D721Med (cell line): ENCODE measurements around the gene PLCB1.

Experiments used
- DNase-seq: peaks from one replicate; pipeline ENCODE4 v3.0.0; 2011; ENCODE audit warnings: low spot score; ENCODE audit not compliant: insufficient read length
- FAIRE-seq: peaks from 2 replicates; lab custom pipeline; 2011; peaks lifted over from hg19 to GRCh38; lab: Jason Lieb, UNC
- TF ChIP-seq, protein P1 (sequence below): IDR thresholded peaks from 2 replicates; pipeline ENCODE4 v1.5.1; 2012; ENCODE audit warnings: mild to moderate bottlenecking, control low read depth; ENCODE audit not compliant: insufficient read depth; ENCODE audit errors: missing control alignments

PLCB1 gene

DNA sequence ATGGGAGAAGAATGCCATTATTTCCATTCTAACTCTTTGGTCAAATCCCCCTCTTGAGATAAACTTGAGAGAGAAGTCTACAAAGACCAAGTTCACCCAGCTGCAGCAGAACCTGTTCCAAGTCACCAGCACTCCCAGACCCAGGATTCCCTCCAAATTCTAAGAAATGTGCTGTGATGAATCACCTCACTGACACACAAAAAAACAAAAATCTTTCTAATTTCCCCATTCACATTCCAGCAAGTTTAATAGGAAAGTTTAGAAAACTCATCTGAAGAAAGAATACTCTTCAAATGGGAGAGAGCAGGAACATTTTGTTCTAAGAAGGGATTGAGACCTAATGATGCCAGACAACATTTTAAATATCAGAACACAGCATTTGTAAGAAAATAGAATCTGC lies 723.2 kb downstream of the PLCB1 start:
- TF ChIP-seq, protein P1, sequence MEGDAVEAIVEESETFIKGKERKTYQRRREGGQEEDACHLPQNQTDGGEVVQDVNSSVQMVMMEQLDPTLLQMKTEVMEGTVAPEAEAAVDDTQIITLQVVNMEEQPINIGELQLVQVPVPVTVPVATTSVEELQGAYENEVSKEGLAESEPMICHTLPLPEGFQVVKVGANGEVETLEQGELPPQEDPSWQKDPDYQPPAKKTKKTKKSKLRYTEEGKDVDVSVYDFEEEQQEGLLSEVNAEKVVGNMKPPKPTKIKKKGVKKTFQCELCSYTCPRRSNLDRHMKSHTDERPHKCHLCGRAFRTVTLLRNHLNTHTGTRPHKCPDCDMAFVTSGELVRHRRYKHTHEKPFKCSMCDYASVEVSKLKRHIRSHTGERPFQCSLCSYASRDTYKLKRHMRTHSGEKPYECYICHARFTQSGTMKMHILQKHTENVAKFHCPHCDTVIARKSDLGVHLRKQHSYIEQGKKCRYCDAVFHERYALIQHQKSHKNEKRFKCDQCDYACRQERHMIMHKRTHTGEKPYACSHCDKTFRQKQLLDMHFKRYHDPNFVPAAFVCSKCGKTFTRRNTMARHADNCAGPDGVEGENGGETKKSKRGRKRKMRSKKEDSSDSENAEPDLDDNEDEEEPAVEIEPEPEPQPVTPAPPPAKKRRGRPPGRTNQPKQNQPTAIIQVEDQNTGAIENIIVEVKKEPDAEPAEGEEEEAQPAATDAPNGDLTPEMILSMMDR, result no peak
- no peak for FAIRE-seq

DNA sequence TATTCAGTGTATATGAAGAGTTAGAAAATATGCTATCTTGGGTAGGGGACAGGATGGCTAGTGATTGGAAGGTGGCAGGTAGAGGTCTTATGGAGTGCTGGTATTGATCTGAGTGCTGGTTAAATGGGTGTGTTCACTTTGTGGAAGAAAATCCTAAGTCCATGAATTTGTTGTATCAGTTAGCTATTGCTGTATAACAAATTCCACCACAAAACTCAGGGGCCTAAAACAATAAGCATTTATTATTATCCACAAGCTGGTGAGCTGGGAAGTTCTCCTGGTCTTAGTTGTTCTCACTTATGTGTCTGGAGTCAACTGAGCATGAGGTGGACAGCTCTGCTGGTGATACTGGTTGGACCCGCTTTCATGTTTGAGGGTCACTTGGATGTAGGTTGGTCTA lies 724.6 kb downstream of the PLCB1 start:
- FAIRE-seq (no peak), DNase-seq (no peak)
- TF ChIP-seq, protein P1, result no peak

More for the DNA sequence above, 723.2 kb downstream of the PLCB1 start:
- no peak for DNase-seq

DNA sequence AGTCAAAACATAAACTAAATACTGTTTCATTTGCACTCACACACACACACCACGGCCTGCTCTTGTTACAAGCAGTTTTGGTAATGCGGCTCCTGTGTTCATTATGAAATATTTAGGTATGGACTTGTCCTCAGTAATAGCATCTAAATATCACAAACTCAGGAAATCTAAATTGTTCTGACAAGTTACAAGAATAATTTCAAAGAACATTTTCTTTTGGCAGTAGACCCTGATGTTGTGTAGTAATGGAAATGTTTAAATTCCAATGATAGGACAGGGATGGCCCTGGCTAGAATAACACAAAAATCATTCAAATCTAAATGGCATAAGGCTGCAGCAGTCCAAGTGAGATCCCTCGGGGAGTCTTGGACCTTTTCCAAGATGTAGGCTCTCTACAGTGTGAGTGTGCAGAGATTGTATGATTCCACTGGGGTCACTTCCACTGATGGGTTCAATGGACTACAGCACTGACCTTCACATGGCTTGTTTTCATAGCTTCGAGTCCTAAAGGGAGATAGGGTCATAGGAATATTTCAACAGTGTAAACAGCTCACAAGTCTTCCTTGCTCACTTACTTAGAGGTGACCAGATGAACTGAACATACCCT lies 726.2 kb downstream of the PLCB1 start:
- FAIRE-seq, result no peak
- TF ChIP-seq, protein P1, result no peak

GRCh38 chr20:8860011-8860495 lies 728.0 kb downstream of the PLCB1 start:
- TF ChIP-seq, protein P1, result no peak
- DNase-seq (no peak), FAIRE-seq (no peak)

More for the DNA sequence above, 726.2 kb downstream of the PLCB1 start:
- DNase-seq, result no peak

DNA sequence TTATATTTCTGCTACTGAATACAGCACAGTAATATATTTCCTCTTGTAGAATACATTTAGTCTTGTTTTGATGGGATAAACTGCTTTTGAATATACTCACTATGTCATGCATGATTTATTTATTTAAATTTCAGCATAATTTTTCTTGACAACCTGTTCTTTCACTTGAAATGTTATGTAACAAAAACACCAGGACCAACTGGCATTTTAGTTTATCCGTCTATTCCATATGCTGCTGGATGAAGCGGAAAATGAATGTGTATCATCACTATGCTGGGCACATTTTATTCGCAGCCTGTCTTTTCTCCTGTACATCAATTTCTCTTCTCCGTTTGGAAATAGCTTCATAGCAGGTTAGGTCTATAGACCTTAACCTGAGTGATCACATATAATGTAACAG lies 730.0 kb downstream of the PLCB1 start:
- FAIRE-seq (no peak), DNase-seq (no peak)
- TF ChIP-seq, protein P1, result no peak

DNA sequence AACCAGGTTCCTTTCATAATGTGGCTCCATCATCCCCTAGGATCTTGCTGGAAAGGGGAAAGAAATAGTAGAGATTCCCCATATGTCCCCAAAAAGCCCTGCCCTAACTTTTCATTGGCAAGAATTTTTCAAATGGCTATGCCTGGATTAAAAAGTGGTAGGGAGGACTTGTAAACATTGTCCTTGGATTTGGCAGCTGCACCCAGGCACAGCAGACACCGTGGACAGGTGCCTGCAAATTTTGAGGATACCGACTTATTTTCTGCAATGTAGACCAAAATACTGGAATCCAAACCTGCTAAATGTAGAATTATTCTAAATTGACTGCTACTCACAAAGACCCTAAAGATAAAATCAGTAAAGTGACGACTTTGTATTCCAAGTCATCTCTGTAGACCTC lies 733.6 kb downstream of the PLCB1 start:
- TF ChIP-seq, protein P1, result no peak
- DNase-seq (no peak), FAIRE-seq (no peak)

DNA sequence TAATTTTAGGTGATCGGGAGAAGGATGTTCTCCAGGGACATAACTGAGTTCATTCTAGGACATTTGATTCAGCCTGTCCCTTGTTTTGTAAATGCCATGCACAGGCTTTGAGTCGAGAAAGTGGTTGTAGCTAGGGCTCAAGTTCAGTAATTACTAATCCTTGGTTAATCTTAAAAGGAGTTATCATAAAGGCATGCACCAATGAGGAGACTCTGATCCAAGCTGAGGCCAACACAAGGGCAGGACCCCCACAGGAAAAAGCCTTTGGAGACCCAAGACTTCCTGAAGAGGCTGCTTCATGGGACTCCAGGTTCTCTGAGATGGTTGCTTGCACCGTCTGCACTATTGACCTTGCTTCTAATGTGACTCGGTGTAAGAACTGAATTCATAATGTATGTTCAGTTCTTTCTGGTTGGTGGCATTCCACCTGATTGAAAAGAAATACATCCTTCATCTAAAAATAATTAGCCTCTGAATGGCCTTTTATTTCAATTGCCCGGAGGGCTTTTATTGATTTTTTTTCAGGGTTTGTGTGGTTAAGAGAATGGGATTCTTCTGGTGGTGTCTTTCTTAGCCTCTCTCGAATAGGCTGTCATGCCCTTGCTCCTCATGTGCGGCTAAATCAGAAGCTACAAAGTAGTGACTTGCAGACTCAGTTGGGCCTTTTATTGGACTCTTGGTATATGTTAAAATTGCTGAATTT lies 735.1 kb downstream of the PLCB1 start:
- TF ChIP-seq, protein P1, result no peak
- FAIRE-seq (no peak), DNase-seq (no peak)
